ENCODE measurements around the gene NNMT.
A peak's percentile ranks its signal among the peaks of the same experiment; 100 is the strongest.

Gene NNMT

GRCh38 chr11:114315749-114316368 lies 19.7 kb downstream of the NNMT start:
- peak; percentile 97 for DNase-seq (ENCODE audit: low read depth)
- H3K4me3 ChIP-seq (ENCODE audit: low read depth, low read length), result no peak overlapping the region
- TF ChIP-seq CTCF (IDR thresholded peaks at IDR 0.05; ENCODE audit: control insufficient read depth, extremely low read depth, insufficient read depth), result no peak

GRCh38 chr11:114316980-114317786 lies 21.0 kb downstream of the NNMT start:
- no peak overlapping the region for H3K4me3 ChIP-seq (ENCODE audit: low read depth, low read length)
- DNase-seq (ENCODE audit: low read depth), result no peak
- TF ChIP-seq CTCF (IDR thresholded peaks at IDR 0.05; ENCODE audit: control insufficient read depth, extremely low read depth, insufficient read depth), result no peak

- TF ChIP-seq CTCF (IDR thresholded peaks at IDR 0.05; ENCODE audit: control insufficient read depth, extremely low read depth, insufficient read depth), result peak; percentile 40
- H3K4me3 ChIP-seq (ENCODE audit: low read depth, low read length), result no peak overlapping the region
- DNase-seq (ENCODE audit: low read depth), result no peak
These were observed 21.6 kb downstream of the NNMT start for GRCh38 chr11:114317787-114318137.

GRCh38 chr11:114318361-114318760 lies 22.2 kb downstream of the NNMT start:
- no peak for DNase-seq (ENCODE audit: low read depth)
- TF ChIP-seq CTCF (IDR thresholded peaks at IDR 0.05; ENCODE audit: control insufficient read depth, extremely low read depth, insufficient read depth), result no peak
- no peak overlapping the region for H3K4me3 ChIP-seq (ENCODE audit: low read depth, low read length)

- no peak for TF ChIP-seq CTCF (IDR thresholded peaks at IDR 0.05; ENCODE audit: control insufficient read depth, extremely low read depth, insufficient read depth)
- DNase-seq (ENCODE audit: low read depth), result no peak
- H3K4me3 ChIP-seq (ENCODE audit: low read depth, low read length), result no peak overlapping the region
These were observed 23.6 kb downstream of the NNMT start for GRCh38 chr11:114319716-114320328.

- no peak for TF ChIP-seq CTCF (IDR thresholded peaks at IDR 0.05; ENCODE audit: control insufficient read depth, extremely low read depth, insufficient read depth)
- no peak for DNase-seq (ENCODE audit: low read depth)
- H3K4me3 ChIP-seq (ENCODE audit: low read depth, low read length), result no peak overlapping the region
These were observed 25.5 kb downstream of the NNMT start for GRCh38 chr11:114321621-114322257.

Measured in LNCaP clone FGC (cell line).